Smooth muscle cell (in vitro differentiated cells): Measurements from ENCODE around the gene NME8. TPM values are rescaled to one million over a fixed set of nuclear protein-coding genes. Genes with fewer than 3 reads are reported as not detected.

Experiments
- DNase-seq: peaks from one replicate; lab custom pipeline; 2025; ENCODE audit not compliant: unreplicated experiment; lab: John Stamatoyannopoulos, UW
- H2AFZ ChIP-seq: fragments of 200-600 bp; sonication (generic); 2 replicates; pipeline ENCODE4 v1.6.0; 2016; ENCODE audit warnings: antibody characterized with exemption, low read depth, mild to moderate bottlenecking
- H3F3A ChIP-seq: fragments of 200-600 bp; sonication (generic); 2 replicates; pipeline ENCODE4 v1.6.0; 2017; ENCODE audit warnings: antibody characterized with exemption, low read depth
- H3K27ac ChIP-seq: fragments of 200-600 bp; sonication (generic); 2 replicates; pipeline ENCODE4 v1.5.1; 2016; ENCODE audit warnings: low read depth, mild to moderate bottlenecking
- H3K27me3 ChIP-seq: fragments of 200-600 bp; sonication (generic); 2 replicates; pipeline ENCODE4 v1.6.1; 2016; ENCODE audit warnings: low read depth, mild to moderate bottlenecking
- H3K36me3 ChIP-seq: fragments of 200-600 bp; sonication (generic); 2 replicates; pipeline ENCODE4 v1.5.1; 2016; ENCODE audit warnings: low read depth
- H3K4me1 ChIP-seq: fragments of 200-600 bp; sonication (generic); 2 replicates; pipeline ENCODE4 v1.5.1; 2016; ENCODE audit warnings: low read depth
- H3K4me2 ChIP-seq: fragments of 200-600 bp; sonication (generic); 2 replicates; pipeline ENCODE4 v1.6.0; 2016; ENCODE audit warnings: mild to moderate bottlenecking
- H3K4me3 ChIP-seq: fragments of 200-600 bp; sonication (generic); 2 replicates; pipeline ENCODE4 v1.5.1; 2016; ENCODE audit warnings: mild to moderate bottlenecking
- H3K79me2 ChIP-seq: fragments of 200-600 bp; sonication (generic); 2 replicates; pipeline ENCODE4 v1.6.0; 2016; ENCODE audit warnings: low read depth, mild to moderate bottlenecking
- H3K9ac ChIP-seq: fragments of 200-600 bp; sonication (generic); 2 replicates; pipeline ENCODE4 v1.6.0; 2016; ENCODE audit warnings: low read depth
- H3K9me3 ChIP-seq: fragments of 200-600 bp; sonication (generic); replicated peaks from 2 replicates; pipeline ENCODE4 v1.5.1; 2016; ENCODE audit warnings: low read depth
- H4K20me1 ChIP-seq: fragments of 200-600 bp; sonication (generic); 2 replicates; pipeline ENCODE4 v1.6.0; 2016; ENCODE audit warnings: low read depth
- whole genome bisulfite sequencing: methylation state at CpG from one replicate; pipeline ENCODE4 v1.1.7; 2016; ENCODE audit warnings: low lambda C conversion rate; 5-methylcytosine and 5-hydroxymethylcytosine counted together
- polyA plus RNA-seq: library from polyadenylated mRNA; unstranded; fragments of >200 nt; fragmentation: Nextera tagmentation; extraction: Ambion mirVana; gene quantifications from 2 replicates; pipeline ENCODE4 v1.2.1, GENCODE V29; 2016
- total RNA-seq: library from RNA; depleted of rRNA; stranded (reverse); fragments of >200 nt; gene quantifications from 2 replicates; pipeline ENCODE4 v1.2.3, GENCODE V29; 2014
- TF ChIP-seq, protein P1 (sequence below): fragments of 200-600 bp; sonication (generic); IDR thresholded peaks from 2 replicates; pipeline ENCODE4 v1.5.1; 2017; ENCODE audit warnings: borderline replicate concordance, mild to moderate bottlenecking, antibody characterized with exemption; ENCODE audit not compliant: insufficient read depth, poor library complexity, severe bottlenecking

The NME8 gene
- total and polyA plus RNA-seq, 2 experiments from 2014 or later, result 0.13 to 0.61 TPM

DNA sequence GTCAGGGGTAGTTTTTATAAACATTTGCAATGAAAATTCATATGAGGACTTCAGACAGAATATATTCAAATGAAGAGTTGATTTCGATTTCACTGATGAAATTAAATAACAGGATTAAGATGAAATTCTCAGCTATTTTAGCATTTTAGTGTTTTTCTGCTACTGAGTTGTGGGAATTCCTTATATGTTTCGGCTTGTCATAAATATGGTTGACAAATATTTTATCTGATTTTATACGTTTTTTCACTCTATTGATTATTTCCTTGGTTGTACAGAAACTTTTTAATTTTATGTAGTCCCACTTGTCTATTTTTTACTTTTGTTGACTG lies 14.6 kb upstream of the NME8 start:
- Histone ChIP-seq H3K27ac (no peak overlapping the region), H2AFZ (no peak overlapping the region), H3K4me1 (peaks cover 4% of the 10 kb centered on the region), H3K9me3 (no peaks in the 10 kb centered on the region), H3K4me3 (no peak overlapping the region), H3K27me3 (peaks cover 12% of the 10 kb centered on the region), H4K20me1 (no peaks in the 10 kb centered on the region), H3K4me2 (no peak overlapping the region), H3F3A (no peaks in the 10 kb centered on the region), H3K79me2 (no peaks in the 10 kb centered on the region), H3K9ac (no peak overlapping the region), H3K36me3 (no peaks in the 10 kb centered on the region)
- TF ChIP-seq, protein P1, sequence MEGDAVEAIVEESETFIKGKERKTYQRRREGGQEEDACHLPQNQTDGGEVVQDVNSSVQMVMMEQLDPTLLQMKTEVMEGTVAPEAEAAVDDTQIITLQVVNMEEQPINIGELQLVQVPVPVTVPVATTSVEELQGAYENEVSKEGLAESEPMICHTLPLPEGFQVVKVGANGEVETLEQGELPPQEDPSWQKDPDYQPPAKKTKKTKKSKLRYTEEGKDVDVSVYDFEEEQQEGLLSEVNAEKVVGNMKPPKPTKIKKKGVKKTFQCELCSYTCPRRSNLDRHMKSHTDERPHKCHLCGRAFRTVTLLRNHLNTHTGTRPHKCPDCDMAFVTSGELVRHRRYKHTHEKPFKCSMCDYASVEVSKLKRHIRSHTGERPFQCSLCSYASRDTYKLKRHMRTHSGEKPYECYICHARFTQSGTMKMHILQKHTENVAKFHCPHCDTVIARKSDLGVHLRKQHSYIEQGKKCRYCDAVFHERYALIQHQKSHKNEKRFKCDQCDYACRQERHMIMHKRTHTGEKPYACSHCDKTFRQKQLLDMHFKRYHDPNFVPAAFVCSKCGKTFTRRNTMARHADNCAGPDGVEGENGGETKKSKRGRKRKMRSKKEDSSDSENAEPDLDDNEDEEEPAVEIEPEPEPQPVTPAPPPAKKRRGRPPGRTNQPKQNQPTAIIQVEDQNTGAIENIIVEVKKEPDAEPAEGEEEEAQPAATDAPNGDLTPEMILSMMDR, result no peak
- no peak for DNase-seq
- 11% methylated on average over 3 of the region's 3 CpGs for WGBS

DNA sequence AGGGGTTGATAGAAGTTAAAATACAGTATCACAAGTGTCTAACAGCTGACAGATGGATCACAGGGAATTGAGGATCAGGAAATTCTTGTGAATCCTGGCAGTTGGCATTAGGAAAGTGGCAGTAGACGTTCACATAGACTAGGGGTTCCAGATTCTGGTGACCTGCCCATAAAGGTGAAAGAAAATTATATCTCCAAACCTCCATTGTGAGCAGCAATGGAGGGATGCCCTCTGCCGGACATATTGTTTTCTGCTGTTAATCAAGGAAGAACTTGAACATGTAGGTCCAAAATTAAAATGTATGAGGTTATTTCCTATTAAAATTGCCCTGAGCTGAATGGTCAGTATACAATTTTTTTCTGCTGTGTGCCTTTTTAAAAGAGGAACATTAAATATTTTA lies 5.1 kb downstream of the NME8 start:
- H3K9ac ChIP-seq, result no peak overlapping the region
- TF ChIP-seq, protein P1, result peak; percentile 48
- H2AFZ ChIP-seq, result no peak overlapping the region
- no peaks in the 10 kb centered on the region for H3K4me1 ChIP-seq
- no peaks in the 10 kb centered on the region for H3K27me3 ChIP-seq
- H3K36me3 ChIP-seq, result no peaks in the 10 kb centered on the region
- no peak overlapping the region for H3K4me3 ChIP-seq
- H3K79me2 ChIP-seq, result no peaks in the 10 kb centered on the region
- H3F3A ChIP-seq, result no peaks in the 10 kb centered on the region
- no peak overlapping the region for H3K4me2 ChIP-seq
- 39% methylated on average over 2 of the region's 2 CpGs for WGBS
- DNase-seq, result no peak
- no peaks in the 10 kb centered on the region for H4K20me1 ChIP-seq
- H3K9me3 ChIP-seq, result no peaks in the 10 kb centered on the region
- H3K27ac ChIP-seq, result no peak overlapping the region

DNA sequence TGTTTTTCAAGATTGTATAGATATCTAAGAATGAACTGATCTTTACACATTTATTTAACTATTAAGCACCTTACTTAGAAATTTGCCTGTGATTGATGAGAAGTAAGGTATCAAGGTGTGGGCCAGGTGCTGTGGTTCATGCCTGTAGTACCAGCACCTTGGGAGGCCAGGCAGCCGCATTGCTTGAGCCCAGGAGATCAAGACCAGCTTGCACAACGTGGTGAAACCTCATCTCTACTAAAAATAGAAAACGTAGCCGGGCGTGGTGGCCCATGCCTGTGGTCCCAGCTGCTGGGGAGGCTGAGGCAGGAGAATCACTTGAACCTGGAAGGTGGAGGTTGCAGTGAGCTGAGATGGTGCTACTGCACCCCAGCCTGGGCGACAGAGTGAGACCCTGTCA lies 33.7 kb downstream of the NME8 start:
- no peak for DNase-seq
- H3K27me3 ChIP-seq, result no peaks in the 10 kb centered on the region
- no peaks in the 10 kb centered on the region for H3K79me2 ChIP-seq
- no peaks in the 10 kb centered on the region for H3K36me3 ChIP-seq
- H3K4me2 ChIP-seq, result no peak overlapping the region
- TF ChIP-seq, protein P1, result no peak
- no peaks in the 10 kb centered on the region for H3K9me3 ChIP-seq
- H3K27ac ChIP-seq, result no peak overlapping the region
- no peaks in the 10 kb centered on the region for H3K4me1 ChIP-seq
- no peaks in the 10 kb centered on the region for H4K20me1 ChIP-seq
- WGBS, result 96% methylated on average over 6 of the region's 6 CpGs
- H3K9ac ChIP-seq, result no peak overlapping the region
- H3F3A ChIP-seq, result no peaks in the 10 kb centered on the region
- no peak overlapping the region for H2AFZ ChIP-seq
- no peak overlapping the region for H3K4me3 ChIP-seq

DNA sequence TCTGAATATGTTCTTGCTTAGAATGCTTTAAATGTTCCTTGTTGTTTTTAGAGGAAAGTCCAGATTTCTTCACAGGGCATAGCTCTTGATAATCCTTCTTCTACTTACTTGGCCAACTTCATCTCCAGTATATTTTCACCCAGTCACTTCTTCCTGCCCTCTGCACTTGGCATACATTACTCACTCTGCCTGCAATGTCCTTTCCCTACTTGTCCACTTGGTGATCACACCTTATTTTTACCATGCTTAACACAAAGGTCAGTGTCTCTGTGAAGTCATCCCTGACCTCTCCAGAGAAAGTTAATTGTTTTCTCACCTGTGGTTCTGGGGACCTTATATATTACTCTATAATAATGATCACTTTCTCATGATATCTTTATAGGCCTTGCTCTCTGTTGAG lies 45.0 kb downstream of the NME8 start:
- Histone ChIP-seq H3K79me2 (no peaks in the 10 kb centered on the region), H3K9ac (no peak overlapping the region), H3F3A (no peaks in the 10 kb centered on the region), H3K36me3 (no peaks in the 10 kb centered on the region), H3K9me3 (no peaks in the 10 kb centered on the region), H3K4me3 (no peak overlapping the region), H2AFZ (no peak overlapping the region), H4K20me1 (no peaks in the 10 kb centered on the region), H3K4me2 (no peak overlapping the region), H3K4me1 (no peaks in the 10 kb centered on the region), H3K27me3 (no peaks in the 10 kb centered on the region), H3K27ac (no peak overlapping the region)
- TF ChIP-seq, protein P1, result no peak
- DNase-seq, result no peak
